HG02571 (cell line): Measurements from ENCODE around the gene MAP1LC3B.
"Not testable (repeated sequence)": the region's sequence is repeated elsewhere in the genome, so short reads cannot be mapped to it uniquely, and the experiment has no call there.

Experiments
- ATAC-seq: cut with Tn5 transposase; IDR thresholded peaks from one replicate; pipeline ENCODE4 v1.9.1; 2021; ENCODE audit warnings: mild to moderate bottlenecking, moderate library complexity; ENCODE audit not compliant: unreplicated experiment

MAP1LC3B gene

GRCh38 chr16:87360862-87361610 is 31.1 kb upstream of the MAP1LC3B start:
- no peak for ATAC-seq

DNA sequence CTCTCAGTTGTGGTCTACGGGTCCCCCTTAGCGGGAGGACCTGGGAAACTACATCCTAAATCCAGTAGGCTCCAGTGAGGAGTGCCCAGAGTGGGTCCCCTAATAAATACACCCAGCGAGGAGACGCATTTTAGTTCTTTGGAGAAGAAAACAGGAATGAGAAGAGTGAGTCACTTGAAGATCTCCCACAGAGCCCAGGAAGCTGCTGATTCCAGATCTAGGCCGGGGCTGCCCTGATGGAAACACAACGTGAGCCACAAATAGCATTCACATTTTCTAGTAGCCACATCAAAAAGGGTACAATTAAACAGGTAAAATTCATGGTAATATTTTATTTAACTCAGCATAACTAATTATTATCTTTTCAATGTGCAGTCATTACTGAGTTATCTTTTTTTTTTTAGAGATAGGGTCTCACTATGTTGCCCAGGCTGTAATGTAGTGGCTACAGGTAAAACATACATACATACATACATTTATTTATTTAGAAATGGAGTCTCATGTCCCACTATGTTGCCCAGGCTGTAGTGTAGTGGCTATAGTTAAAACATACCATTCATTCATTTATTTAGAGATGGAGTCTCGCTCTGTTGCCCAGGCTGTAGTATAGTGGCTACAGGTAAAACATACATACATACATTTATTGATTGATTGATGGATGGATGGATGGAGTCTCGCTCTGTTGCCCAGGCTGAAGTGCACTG is 30.1 kb upstream of the MAP1LC3B start:
- ATAC-seq: no peak

DNA sequence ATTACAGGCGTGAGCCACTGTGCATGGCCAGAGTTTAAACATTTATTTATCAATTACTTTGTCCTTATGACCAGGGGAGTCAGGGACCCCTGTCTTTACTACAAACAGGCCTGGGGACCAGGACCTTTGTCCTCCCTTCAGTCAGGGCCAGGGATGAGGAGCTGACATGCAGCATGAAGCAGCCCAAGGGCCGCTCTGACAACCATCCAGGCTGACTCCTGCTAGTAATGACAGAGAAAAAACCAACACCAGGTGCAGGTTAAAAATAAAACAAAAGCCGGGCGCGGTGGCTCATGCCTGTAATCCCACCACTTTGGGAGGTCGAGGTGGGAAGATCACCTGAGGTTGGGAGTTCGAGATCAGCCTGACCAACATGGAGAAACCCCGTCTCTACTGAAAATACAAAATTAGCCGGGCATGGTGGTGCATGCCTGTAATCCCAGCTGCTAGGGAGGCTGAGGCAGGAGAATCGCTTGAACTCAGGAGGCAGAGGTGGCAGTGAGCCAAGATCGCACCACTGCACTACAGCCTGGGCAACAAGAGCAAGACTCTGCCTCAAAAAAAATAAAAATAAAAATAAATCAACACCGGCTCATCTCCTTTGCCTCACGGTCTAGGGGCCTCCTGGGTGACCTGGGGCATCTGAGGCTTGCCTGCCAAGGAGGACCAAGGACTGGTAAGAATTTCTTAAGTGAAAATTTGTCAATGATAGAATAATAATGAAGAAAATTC is 29.1 kb upstream of the MAP1LC3B start:
- not testable (repeated sequence) for ATAC-seq

DNA sequence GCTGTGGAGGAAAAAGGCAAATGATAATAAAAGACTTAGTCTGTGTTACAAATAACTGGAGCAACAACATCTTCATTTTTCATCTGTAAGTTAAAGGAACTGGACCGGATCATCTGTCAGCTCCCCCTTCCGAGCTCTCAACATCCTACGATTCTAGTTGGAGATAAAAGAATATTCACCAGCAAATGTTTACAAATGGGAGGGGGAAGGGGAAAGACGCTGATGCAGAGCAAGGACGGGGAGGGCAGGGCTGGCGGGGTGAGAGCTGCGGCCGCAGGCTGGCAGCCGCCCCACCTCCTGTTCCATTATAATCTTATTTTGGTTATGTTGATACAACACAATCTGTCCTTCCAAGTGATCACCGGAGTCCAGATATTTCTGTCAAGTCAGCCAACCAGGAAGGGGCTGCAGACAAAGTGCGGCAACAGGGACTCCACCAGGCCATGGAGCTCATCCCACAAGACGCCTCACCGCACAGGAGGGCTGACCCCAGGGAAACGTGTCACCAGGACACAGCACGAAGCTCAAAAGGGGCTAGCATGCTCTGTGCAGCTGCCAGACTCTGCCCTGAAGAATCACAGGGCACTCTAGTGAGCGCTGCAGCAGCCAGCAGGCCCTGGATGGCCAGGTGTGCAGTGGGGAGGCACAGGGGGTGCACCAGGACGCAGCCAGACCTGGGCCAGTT is 28.2 kb upstream of the MAP1LC3B start:
- ATAC-seq: no peak

DNA sequence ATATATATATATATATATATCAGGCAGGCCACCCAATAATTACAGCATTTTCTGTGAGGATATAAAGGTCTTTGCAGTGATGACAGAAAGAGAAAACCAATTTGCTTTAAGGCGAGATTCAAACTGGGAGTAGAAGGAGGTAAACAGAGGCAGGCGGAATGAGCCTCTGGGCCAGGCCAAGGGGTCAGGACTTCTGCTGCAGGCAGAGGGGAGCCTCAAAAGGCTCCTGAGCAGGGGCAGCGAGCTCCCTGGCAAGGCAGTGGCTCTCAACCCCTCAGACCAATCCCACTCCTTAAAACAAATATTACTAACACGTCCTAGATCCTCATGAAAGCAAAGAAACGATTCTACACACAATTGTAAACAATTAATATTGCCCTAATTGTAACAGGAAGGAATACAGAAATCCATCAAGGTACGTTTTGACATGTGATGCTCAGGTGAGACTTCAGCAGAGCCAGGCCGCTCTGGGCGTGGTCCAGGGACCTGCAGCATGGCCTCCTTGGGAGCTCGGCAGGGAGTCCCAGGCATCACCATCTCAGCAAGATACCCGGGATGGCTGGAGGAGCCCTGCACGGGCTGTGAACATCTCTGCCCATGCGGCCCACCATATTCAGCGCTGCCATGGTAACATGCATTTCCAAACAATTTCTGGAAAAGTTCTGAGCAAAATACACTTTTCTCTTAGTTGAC is 27.0 kb upstream of the MAP1LC3B start:
- no peak for ATAC-seq

- no peak for ATAC-seq
Observed at GRCh38 chr16:87366288-87366687, 25.8 kb upstream of the MAP1LC3B start.

- ATAC-seq: no peak
Observed at GRCh38 chr16:87366930-87367329, 25.2 kb upstream of the MAP1LC3B start.

DNA sequence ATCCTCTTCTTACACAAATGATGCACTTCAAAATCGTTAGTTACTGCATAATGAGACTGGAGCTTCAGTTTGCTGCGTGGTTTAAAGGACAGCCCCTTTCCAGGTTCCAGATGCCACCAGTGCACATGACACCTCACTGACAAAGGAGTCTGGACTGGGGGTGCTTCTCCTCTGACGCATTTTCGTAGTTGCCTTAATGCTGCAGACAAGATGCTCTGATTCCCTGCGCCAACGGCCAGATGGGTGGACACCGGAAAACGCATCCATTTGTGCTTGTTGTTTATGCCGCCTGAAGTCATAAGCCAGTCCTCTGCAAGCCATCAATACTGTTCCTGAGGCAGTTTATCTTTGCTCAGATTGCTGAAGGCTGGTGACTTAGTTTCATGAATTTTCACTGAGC is 24.6 kb upstream of the MAP1LC3B start:
- no peak for ATAC-seq

DNA sequence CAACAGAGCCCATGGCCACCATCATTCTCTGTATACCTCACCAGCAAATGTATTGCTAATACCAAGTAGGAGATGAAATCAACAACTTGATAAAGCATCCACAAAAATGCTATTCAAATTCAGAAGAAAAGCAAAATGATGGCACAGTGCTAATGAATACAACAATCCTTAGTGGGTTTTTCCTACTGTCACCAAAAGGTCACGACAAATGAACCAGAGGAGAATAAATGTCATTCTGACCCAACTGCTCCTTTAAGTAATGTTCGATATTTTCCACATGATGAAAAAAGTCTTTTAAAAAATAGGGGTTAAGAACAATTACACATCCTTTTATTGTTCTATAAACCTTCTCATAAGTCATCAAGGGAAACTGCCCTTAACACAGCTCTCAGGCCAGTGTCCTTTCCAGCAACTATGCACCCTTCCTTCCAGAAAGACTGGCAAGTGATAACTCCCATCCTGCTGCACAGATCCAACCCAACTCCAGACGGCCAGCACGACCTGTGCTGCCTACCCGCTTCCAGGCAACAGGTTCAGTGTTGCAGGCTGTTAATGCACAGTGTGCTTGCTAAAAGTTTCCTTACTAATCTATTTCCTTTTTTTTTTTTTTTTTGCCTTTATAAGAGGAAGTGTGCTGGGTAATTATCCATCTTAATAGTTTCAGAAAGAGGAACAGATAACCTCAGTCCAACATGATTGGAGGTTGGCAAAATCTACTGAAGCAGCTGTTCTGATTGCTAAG is 23.9 kb upstream of the MAP1LC3B start:
- ATAC-seq: no peak

DNA sequence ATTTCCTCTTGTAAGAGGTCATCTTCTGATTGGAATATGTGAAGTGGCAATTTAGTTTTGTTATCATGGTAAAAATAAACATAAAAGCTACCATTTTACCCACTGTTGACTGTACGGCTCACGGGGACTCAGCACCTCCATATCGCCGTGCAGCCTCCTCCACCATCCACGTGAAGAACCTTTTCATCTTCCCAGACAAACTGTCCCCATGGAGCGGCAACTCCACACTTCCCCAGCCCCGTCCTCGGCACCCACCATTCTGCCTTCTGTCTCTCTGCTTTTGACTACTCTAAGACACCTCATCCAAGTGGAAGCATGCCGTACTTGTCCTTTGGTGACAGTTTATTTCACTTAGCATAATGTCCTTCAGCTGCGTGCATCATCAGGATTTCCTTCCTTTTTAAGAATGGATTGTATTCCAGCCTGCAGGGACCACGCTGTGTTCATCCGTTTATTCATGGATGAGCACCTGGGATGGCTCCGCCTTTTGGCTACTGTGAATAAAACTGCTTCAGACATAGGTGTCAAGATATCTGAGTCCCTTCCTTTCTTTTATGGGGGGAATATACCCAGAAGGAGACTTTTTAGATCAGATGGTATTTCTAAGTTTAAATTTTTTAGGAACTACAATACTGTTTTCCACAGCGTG is 22.9 kb upstream of the MAP1LC3B start:
- ATAC-seq: no peak

- no peak for ATAC-seq
Observed at GRCh38 chr16:87369796-87370719, 22.1 kb upstream of the MAP1LC3B start.

GRCh38 chr16:87371261-87371866 is 20.8 kb upstream of the MAP1LC3B start:
- ATAC-seq: no peak

DNA sequence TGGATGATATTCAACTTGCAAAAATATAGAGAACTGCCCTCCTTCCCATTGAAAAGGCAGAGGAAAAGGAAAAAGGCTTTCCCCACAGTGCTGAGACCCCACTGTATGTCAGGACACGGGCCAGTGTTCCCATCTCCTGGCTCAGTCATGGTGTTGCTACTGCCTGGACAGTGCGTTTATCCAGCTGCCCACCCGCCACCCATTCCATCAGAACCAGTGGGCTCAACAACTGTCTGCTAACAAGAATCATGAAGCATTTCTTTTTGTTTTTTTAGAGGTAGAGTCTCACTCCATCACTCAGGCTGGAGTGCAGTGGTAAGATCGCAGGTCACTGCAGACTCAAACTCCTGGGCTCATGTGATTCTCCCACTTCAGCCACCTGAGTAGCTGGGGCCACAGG is 19.8 kb upstream of the MAP1LC3B start:
- no peak for ATAC-seq

DNA sequence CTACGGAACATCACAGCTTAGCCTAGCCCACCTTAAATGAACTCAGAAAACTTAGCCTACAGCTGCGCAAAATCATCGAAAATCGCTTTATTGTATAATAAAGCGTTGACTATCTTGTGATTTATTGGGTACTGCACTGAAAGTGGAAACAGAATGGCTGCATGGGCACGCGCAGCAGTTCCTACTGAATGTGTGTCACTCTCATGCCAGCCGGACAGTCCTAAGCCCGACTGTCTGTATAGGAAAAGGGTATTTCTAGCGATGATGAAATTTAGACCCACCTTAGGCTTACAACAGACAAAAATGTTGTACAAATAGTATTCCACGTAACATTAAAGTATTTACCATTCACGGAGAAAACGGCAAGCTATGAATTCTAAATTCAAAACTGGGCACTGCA is 17.8 kb upstream of the MAP1LC3B start:
- ATAC-seq: no peak

DNA sequence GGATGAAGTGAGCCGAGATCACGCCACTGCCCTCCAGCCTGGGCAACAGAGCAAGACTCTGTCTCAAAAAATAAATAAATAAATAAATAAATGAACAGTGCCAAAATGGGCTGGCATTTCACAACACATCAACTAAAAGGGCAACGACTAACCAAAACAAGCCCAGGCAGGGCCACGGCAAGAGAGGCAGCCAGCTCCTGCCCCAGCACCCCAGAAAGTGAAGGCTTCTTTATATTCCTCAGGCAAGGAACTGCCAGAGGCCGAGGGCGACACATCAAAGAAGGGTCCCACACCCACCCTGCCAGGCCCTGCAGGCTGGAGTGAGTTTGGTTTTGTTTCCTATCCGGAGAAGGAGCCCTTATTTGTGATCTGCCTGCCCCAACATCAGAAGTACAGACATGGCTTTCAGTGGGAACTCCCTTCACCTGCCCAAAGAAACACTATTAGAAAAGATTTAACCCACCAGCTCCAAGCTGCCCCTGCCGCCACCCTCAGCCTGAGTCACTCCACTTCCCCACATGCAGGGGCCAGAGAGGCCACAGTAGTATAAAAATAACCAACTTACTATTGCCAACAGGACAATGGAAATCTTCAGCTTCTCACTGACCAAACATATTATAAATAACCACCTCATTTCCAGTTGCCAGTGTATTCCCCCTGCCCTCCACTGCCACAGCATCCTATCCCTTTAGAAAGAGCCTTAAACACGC is 16.6 kb upstream of the MAP1LC3B start:
- ATAC-seq: no peak

GRCh38 chr16:87376660-87377059 is 15.5 kb upstream of the MAP1LC3B start:
- ATAC-seq: no peak

GRCh38 chr16:87379312-87379752 is 12.8 kb upstream of the MAP1LC3B start:
- ATAC-seq: not testable (repeated sequence)
